OCI-LY7 (cell line): ENCODE measurements around the gene DGKZ. TPM values are rescaled to one million over a fixed set of nuclear protein-coding genes. Genes with fewer than 3 reads are reported as not detected.

Experiments
- BruUV-seq: library from RNA; stranded (reverse); fragments of 400-500 nt; replicated peaks from 2 replicates; lab custom pipeline; 2021; lab: Mats Ljungman, UMichigan
- CTCF ChIA-PET: fragments of 300-600 bp; sonication (Branson Sonifier 250); formaldehyde crosslinking; loops from one replicate; lab custom pipeline; 2022; ENCODE audit warnings: antibody characterized with exemption; ENCODE audit not compliant: unreplicated experiment; lab: Charles Lee
- POLR2A ChIA-PET: fragments of 300-600 bp; sonication (Branson Sonifier 250); formaldehyde crosslinking; loops from one replicate; lab custom pipeline; 2022; ENCODE audit warnings: antibody characterized with exemption; lab: Charles Lee
- DNase-seq: peaks from one replicate; pipeline ENCODE4 v3.0.0-alpha.2; 2015; ENCODE audit warnings: low spot score
- H2AFZ ChIP-seq: fragments of 200-600 bp; sonication (generic), shearing (Covaris generic); 2 replicates; pipeline ENCODE4 v1.6.1; 2014; ENCODE audit warnings: mild to moderate bottlenecking, antibody characterized with exemption, low read length, moderate library complexity
- H3K27ac ChIP-seq: fragments of 200-600 bp; sonication (generic); 2 replicates; pipeline ENCODE4 v1.5.1; 2014; ENCODE audit warnings: mixed run types, low read depth, mild to moderate bottlenecking, moderate library complexity, low read length, inconsistent platforms; ENCODE audit not compliant: poor library complexity, severe bottlenecking
- H3K36me3 ChIP-seq: fragments of 200-600 bp; sonication (generic); 2 replicates; pipeline ENCODE4 v1.6.1; 2014; ENCODE audit warnings: mild to moderate bottlenecking, antibody characterized with exemption, low read length, moderate library complexity, mixed read lengths; ENCODE audit not compliant: insufficient read depth
- H3K4me1 ChIP-seq: fragments of 200-600 bp; sonication (generic); 2 replicates; pipeline ENCODE4 v1.5.1; 2014; ENCODE audit warnings: mild to moderate bottlenecking, low read length; ENCODE audit not compliant: insufficient read depth, poor library complexity, severe bottlenecking
- H3K4me2 ChIP-seq: fragments of 200-600 bp; sonication (generic); 2 replicates; pipeline ENCODE4 v1.6.1; 2014; ENCODE audit warnings: mild to moderate bottlenecking, low read length
- H3K4me3 ChIP-seq: fragments of 200-600 bp; sonication (generic); 2 replicates; pipeline ENCODE4 v1.5.1; 2014; ENCODE audit warnings: mild to moderate bottlenecking, low read depth, low read length; ENCODE audit not compliant: poor library complexity, severe bottlenecking
- H3K79me2 ChIP-seq: fragments of 200-600 bp; sonication (generic); 2 replicates; pipeline ENCODE4 v1.6.1; 2016; ENCODE audit warnings: low read depth, mild to moderate bottlenecking, low read length, moderate library complexity, mixed read lengths; ENCODE audit not compliant: insufficient read depth
- H3K9me2 ChIP-seq: fragments of 200-600 bp; sonication (generic); 2 replicates; pipeline ENCODE4 v1.6.1; 2016; ENCODE audit warnings: mild to moderate bottlenecking, low read length, mixed read lengths; ENCODE audit not compliant: insufficient read depth
- H3K9me3 ChIP-seq: fragments of 200-600 bp; sonication (generic); 2 replicates; pipeline ENCODE4 v1.6.1; 2014; ENCODE audit warnings: mild to moderate bottlenecking, mixed run types, low read length, mixed read lengths
- H4K20me1 ChIP-seq: fragments of 200-600 bp; sonication (generic); 2 replicates; pipeline ENCODE4 v1.6.1; 2014; ENCODE audit warnings: mild to moderate bottlenecking, antibody characterized with exemption, low read length, moderate library complexity, mixed read lengths; ENCODE audit not compliant: insufficient read depth
- EZH2phosphoT487 ChIP-seq: fragments of 200-600 bp; sonication (generic); IDR thresholded peaks from 2 replicates; pipeline ENCODE4 v1.6.1; 2018; ENCODE audit warnings: low read depth, borderline replicate concordance, mild to moderate bottlenecking, mixed run types, antibody characterized with exemption, low read length, moderate library complexity, mixed read lengths
- intact Hi-C: fragments of 100-400 bp; cut with micrococcal nuclease; formaldehyde crosslinking; loops from one replicate; pipeline ENCODE4 v1.10.0; 2022; ENCODE audit not compliant: unreplicated experiment
- total RNA-seq, 2 experiments: library from RNA; depleted of rRNA in 1 of 2; stranded (reverse); fragments of >200 nt in 1 of 2; shearing (Covaris generic) in 1 of 2; gene quantifications; 2 replicates each; pipeline ENCODE4 v1.2.3, GENCODE V29; 2014 to 2022
- TF ChIP-seq, protein P1 (sequence below): fragments of 200-600 bp; sonication (generic); conservative IDR thresholded peaks from 2 replicates; pipeline ENCODE4 v1.5.1; 2014; ENCODE audit warnings: mild to moderate bottlenecking, antibody characterized with exemption, low read length, moderate library complexity, mixed read lengths

The DGKZ gene
- total RNA-seq, 2 experiments from 2014 or later: 134 to 141 TPM

- H4K20me1 ChIP-seq: peaks cover 8% of the 10 kb centered on the region; the same call in 1 of the 2 replicates
- ChIA-PET CTCF (interaction anchor here (0.5 to 1.9 kb wide), 4 partner anchors 9 to 20 kb away, joined by 4 to 10 read pairs (median 5); no protein-coding TSS in a partner anchor), POLR2A (interaction anchor here (0.8 to 2.7 kb wide), 3 partner anchors 10 to 266 kb away, joined by 3 to 14 read pairs (median 4); no protein-coding TSS in a partner anchor)
- no peaks in the 10 kb centered on the region for H3K9me3 ChIP-seq
- no peaks in the 10 kb centered on the region for H3K9me2 ChIP-seq
- peak overlapping the region; percentile 43; the same call in 1 of the 2 replicates for H3K4me2 ChIP-seq
- H3K36me3 ChIP-seq: peaks cover 21% of the 10 kb centered on the region; the same call in 1 of the 2 replicates
- H2AFZ ChIP-seq: no peak overlapping the region
- H3K79me2 ChIP-seq: peaks cover 36% of the 10 kb centered on the region
- no TSS peak for BruUV-seq
- intact Hi-C loops: loop anchor here (1.0 kb wide), 1 partner anchor 15 kb away; no protein-coding TSS in a partner anchor
- H3K4me3 ChIP-seq: no peak overlapping the region
- no peak overlapping the region for H3K27ac ChIP-seq
- peak; percentile 71 for DNase-seq
- H3K4me1 ChIP-seq: peaks cover 38% of the 10 kb centered on the region
- no peak for TF ChIP-seq EZH2phosphoT487
- TF ChIP-seq, protein P1, sequence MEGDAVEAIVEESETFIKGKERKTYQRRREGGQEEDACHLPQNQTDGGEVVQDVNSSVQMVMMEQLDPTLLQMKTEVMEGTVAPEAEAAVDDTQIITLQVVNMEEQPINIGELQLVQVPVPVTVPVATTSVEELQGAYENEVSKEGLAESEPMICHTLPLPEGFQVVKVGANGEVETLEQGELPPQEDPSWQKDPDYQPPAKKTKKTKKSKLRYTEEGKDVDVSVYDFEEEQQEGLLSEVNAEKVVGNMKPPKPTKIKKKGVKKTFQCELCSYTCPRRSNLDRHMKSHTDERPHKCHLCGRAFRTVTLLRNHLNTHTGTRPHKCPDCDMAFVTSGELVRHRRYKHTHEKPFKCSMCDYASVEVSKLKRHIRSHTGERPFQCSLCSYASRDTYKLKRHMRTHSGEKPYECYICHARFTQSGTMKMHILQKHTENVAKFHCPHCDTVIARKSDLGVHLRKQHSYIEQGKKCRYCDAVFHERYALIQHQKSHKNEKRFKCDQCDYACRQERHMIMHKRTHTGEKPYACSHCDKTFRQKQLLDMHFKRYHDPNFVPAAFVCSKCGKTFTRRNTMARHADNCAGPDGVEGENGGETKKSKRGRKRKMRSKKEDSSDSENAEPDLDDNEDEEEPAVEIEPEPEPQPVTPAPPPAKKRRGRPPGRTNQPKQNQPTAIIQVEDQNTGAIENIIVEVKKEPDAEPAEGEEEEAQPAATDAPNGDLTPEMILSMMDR: peak; percentile 89
Observed at GRCh38 chr11:46352063-46352841, 5.0 kb downstream of the DGKZ start.

DNA sequence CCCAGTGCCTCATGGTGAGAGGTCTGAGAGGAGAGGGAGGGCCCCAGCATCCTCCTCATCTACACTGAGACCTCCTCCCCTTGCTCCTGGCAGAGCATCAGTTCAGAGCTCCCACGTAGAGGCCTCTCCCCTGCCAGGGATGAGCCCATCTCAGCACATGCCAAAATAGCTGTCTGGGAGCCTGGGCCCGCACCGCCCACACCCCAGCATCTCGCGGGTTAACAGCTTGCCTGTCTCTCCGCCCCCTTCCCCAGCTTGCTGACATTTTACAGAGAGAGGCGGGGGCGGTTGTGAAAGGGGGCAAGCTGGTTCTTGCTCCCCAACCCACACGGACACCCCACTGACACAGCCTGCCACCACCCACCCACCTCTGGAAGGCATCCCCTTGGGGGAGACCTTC lies 6.4 kb downstream of the DGKZ start:
- no peak overlapping the region for H2AFZ ChIP-seq
- H3K9me2 ChIP-seq: no peaks in the 10 kb centered on the region
- no peak for DNase-seq
- peaks cover 18% of the 10 kb centered on the region; the same call in 1 of the 2 replicates for H3K36me3 ChIP-seq
- intact Hi-C loops: no loop called here
- ChIA-PET CTCF (no interaction called here), POLR2A (interaction anchor here (2.7 kb wide), 1 partner anchor 8 kb away, joined by 14 read pairs; no protein-coding TSS in a partner anchor)
- no peak overlapping the region for H3K4me3 ChIP-seq
- no peaks in the 10 kb centered on the region for H3K9me3 ChIP-seq
- H4K20me1 ChIP-seq: 0 out of 2 replicates have a peak, but pooled peaks cover 8% of the 10 kb centered on the region
- H3K27ac ChIP-seq: no peak overlapping the region
- H3K4me1 ChIP-seq: peaks cover 44% of the 10 kb centered on the region
- BruUV-seq: no TSS peak
- no peak overlapping the region for H3K4me2 ChIP-seq
- peaks cover 28% of the 10 kb centered on the region; the same call in 1 of the 2 replicates for H3K79me2 ChIP-seq
- TF ChIP-seq, protein P1: no peak
- TF ChIP-seq EZH2phosphoT487: no peak
